Raji (cell line): Measurements from ENCODE around the gene LRRC61.

Experiments
- POLR2A ChIP-seq: IDR thresholded peaks from 2 replicates; pipeline ENCODE4 v1.6.1; 2011; ENCODE audit warnings: low read depth, low read length, control low read depth; ENCODE audit not compliant: insufficient read depth

LRRC61 gene

GRCh38 chr7:150338166-150338829, 15.1 kb downstream of the LRRC61 start:
- no peak for TF ChIP-seq POLR2A

GRCh38 chr7:150339409-150339809, 16.3 kb downstream of the LRRC61 start:
- TF ChIP-seq POLR2A: no peak

- TF ChIP-seq POLR2A: no peak
Observed at GRCh38 chr7:150340024-150340749, 17.0 kb downstream of the LRRC61 start.

GRCh38 chr7:150340875-150341262, 17.7 kb downstream of the LRRC61 start:
- no peak for TF ChIP-seq POLR2A

- no peak for TF ChIP-seq POLR2A
Observed at GRCh38 chr7:150341263-150342120, 18.3 kb downstream of the LRRC61 start, which contains the start of gene RARRES2. Gene RARRES2, minus strand, starts transcription at chr7:150341629. Its CDS starts 1,020 bp downstream, at chr7:150340609.

- no peak for TF ChIP-seq POLR2A
Observed at GRCh38 chr7:150342121-150342408, 18.9 kb downstream of the LRRC61 start.

GRCh38 chr7:150343225-150343624, 20.1 kb downstream of the LRRC61 start:
- TF ChIP-seq POLR2A: no peak

GRCh38 chr7:150344299-150344698, 21.1 kb downstream of the LRRC61 start:
- no peak for TF ChIP-seq POLR2A

GRCh38 chr7:150345012-150345411, 21.9 kb downstream of the LRRC61 start:
- TF ChIP-seq POLR2A: no peak

GRCh38 chr7:150346922-150347321, 23.8 kb downstream of the LRRC61 start:
- TF ChIP-seq POLR2A: no peak

GRCh38 chr7:150351587-150352194, 28.5 kb downstream of the LRRC61 start:
- TF ChIP-seq POLR2A: no peak

GRCh38 chr7:150355666-150356059, 32.5 kb downstream of the LRRC61 start:
- TF ChIP-seq POLR2A: no peak

GRCh38 chr7:150356265-150356897, 33.2 kb downstream of the LRRC61 start:
- TF ChIP-seq POLR2A: no peak

- no peak for TF ChIP-seq POLR2A
Observed at GRCh38 chr7:150357270-150357669, 34.1 kb downstream of the LRRC61 start.

GRCh38 chr7:150357771-150358427, 34.7 kb downstream of the LRRC61 start:
- TF ChIP-seq POLR2A: no peak

GRCh38 chr7:150358433-150358832, 35.3 kb downstream of the LRRC61 start:
- no peak for TF ChIP-seq POLR2A
